Dermis microvascular lymphatic vessel endothelial cell (primary cell): ENCODE results near the gene TXNL1. TPM values are rescaled to one million over a fixed set of nuclear protein-coding genes. Genes with fewer than 3 reads are reported as not detected.
A peak's percentile ranks its signal among the peaks of the same experiment; 100 is the strongest.
"Not testable (repeated sequence)": the region's sequence is repeated elsewhere in the genome, so short reads cannot be mapped to it uniquely, and the experiment has no call there.

ENCODE experiments used
- DNase-seq, 2 donors: peaks; one replicate each; pipeline versions ENCODE4 v3.0.0 to v3.0.0-alpha.2; 2010; ENCODE audit warnings: low read depth in 2 of 2
- total RNA-seq: library from RNA; depleted of rRNA; stranded (reverse); fragments of >200 nt; gene quantifications from 2 replicates; pipeline ENCODE4 v1.2.1, GENCODE V29; 2014

Gene TXNL1
- total RNA-seq, 1 donor from 2014 or later = 14.6 TPM

DNA sequence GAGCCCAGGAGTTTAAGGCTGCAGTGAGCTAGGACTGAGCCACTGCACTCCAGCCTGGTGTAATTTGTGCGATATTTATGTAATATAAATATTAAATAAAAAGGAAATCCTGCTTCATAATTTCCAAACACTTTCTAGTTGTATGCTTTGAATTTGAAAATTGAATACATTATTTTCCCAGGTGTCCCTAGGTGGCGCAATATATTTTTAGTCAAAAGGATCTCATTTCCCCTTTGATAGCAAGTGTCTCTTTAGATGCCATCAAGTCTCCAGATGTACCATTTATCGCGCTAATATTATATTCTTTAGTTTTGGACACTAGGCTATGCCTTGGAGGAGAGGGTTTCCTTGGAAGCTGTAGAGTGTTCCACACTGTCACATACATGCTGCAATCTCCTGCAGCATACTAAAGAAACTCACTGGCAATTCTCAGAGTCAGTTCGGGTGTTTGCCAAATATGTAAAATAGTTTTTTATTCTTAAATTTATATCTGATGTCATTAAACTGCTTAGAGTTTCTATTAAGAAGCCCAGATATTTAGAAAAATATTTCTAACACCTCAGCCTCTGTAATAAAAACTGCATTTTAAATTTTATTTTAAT, 7.1 kb upstream of the TXNL1 start:
- DNase-seq = peak in 1 of 2 donors; percentile 28

GRCh38 chr18:56643381-56643780, 5.0 kb upstream of the TXNL1 start:
- DNase-seq = no peak

GRCh38 chr18:56641714-56642337, 3.4 kb upstream of the TXNL1 start:
- peak; percentile 76 to 86 for DNase-seq

DNA sequence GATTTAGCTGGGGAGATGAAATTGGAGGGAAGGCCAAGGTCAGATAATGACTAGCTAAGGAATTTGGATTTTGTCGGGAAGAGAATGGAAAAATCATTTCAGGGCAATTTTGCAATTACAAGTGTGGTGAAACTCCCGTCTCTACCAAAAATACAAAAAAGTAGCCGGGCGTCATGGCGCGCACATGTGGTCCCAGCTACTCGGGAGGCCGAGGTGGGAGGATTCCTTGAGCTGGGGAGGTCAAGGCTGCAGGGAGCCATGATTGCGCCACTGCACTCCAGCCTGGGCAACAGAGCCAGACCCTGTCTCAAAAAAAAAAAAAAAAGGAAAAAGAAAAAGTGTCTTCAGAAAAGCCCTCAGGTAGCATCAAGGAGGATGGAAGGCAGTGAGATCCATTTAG, 1.2 kb upstream of the TXNL1 start:
- DNase-seq = no peak

DNA sequence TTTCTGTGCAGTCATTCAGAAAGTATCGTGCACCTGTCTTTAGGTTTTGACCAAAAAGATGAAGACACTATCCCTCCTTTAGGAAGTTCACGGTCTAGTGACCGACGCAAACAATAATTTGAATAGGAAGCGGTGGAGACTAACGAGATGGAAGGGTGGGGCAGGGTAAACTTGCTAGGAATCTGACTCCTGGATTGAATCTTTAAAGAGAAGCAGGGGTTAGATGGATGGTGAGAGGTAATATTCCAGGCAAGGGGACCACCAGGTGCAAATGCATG, 651 bp upstream of the TXNL1 start:
- DNase-seq = no peak

DNA sequence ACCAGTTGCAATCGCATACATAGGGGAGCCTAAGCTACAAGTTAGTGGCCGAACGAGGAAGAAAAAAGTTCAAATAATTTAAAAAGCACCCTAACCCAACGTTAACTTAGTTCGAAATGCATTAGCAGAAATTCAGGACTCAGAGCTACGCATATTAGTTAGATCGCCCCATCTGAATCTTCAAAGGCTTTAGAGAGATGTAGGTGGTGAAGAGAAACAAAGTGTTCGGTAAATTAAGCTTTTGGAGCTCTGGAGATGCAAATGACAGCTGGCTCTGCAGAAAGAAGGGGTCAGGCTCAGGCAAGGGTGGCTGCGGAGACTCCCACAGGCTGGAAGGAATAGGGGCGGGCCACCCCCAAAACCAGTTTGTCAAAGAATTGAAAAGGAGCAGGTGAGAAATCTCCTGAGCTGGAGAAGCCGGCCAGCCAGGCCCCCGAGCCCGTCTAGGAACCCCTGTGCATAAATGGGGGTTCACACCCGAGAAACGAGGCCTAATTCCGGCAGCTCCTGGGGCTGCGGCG, 621 bp downstream of the TXNL1 start:
- peak in 1 of 2 donors; percentile 6 for DNase-seq

DNA sequence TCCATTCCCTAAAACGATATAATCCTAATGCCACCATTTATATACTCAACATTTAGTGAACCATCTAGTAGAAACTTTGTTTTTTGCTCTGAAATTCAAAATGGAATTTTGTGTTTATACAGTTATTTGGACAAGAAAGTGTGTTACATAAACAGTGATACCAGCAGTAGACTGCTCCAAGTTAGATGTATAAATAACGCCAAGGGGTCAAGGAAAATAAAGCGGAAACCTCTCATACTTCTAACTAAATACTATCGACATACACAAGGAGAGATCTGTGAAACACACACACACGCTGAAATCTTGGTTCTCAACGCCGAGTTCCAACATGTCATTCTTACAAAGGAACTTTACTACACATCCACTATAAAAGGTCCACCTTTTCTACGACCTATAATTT, 1.2 kb downstream of the TXNL1 start:
- peak in 1 of 2 donors; percentile 19 for DNase-seq

DNA sequence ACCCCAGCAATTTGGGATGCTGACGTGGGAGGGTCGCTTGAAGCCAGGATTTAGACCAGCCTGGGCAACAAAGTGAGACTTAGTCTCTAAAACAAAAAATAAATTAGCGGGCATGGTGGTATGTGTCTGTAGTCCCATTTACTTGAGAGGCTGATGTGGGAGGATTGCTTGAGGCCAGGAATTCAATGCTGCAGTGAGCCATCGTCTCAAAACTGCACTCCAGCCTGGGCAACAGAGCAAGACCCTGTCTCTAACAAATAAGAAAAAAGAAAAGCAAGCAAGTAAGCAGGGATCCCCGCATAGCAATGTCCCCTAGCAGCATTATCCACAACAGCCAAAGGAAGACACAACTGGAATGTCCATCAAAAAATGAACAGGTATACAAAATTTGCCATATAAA, 3.4 kb downstream of the TXNL1 start:
- no peak for DNase-seq

GRCh38 chr18:56632070-56633022, 6.0 kb downstream of the TXNL1 start:
- DNase-seq = no peak

DNA sequence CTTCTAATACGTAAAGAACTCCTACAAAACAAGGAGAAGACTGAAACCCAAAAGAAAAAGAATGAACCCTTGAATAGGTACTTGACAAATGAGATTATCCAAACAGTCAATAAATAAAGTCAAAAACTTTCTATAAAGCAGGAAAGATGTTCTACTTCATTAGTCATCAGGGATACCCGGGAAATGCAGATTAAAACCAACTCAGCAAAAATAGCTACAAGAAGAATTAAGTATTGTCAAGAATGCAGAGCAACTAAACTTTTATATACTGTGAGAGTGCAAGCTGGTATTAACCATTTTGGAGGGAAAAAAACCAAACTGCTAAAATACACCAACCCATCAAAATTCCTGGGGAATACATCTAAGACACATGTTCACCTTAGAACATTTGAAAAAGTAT, 10.4 kb downstream of the TXNL1 start:
- DNase-seq = no peak

DNA sequence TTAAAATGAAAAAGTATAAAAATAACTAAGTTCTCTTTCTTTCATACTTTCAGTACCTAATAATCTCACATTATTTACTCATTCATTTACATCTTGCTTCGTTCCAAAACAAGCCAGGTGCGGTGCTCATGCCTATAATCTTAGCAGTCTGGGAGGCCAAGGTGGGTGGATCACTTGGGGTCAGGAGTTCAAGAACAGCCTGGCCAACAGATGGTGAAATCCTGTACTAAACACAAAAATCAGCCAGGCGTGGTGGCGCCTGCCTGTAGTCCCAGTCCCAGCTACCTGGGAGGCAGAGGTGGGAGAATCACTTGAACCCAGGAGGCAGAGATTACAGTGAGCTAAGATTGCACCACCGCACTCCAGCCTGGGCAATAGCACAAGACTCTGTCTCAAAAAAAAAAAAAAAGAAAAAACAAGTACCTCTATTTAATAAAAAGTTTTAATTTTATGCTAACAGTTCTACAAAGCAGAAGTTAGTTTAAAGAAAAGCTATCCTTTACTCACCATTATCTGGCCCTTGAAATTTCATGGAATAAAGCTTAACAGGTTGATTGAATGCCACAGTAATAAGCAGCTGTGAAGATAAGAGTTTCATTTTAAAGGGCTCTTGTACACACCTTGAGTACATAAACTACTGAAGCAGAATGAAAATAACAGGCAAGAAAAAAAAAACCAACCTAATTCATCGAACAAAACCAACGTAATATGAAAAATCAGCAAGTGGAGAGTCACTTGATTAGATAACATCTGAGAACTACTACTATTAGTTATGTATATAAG, 22.5 kb downstream of the TXNL1 start:
- no peak for DNase-seq

DNA sequence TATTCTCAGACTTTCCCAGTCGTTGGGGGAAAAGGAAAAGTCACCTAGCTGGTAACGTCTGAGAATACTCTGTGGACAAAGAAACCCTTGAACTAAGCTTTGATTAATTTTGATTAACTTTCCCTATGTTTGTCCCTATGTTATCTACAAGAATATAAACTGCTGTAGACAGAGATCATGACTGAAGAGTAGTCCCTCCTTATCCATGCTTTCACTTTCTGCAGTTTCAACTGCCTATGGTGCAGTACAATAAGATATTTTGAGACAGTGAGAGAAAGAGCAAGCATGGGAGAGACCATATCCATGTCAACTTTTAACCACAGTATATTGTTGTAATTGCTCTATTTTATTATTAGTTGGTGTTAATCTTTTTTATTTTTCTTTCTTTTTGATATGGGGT, 31.8 kb downstream of the TXNL1 start:
- no peak for DNase-seq

GRCh38 chr18:56598422-56598821, 40.0 kb downstream of the TXNL1 start:
- no peak for DNase-seq

- no peak for DNase-seq
These were observed 44.5 kb downstream of the TXNL1 start for GRCh38 chr18:56593906-56594305.

- DNase-seq = no peak
These were observed 58.4 kb downstream of the TXNL1 start for GRCh38 chr18:56580026-56580425.

- DNase-seq = no peak
These were observed 58.9 kb downstream of the TXNL1 start for GRCh38 chr18:56579451-56579850.

- peak in 1 of 2 donors; percentile 47 for DNase-seq
These were observed 61.4 kb downstream of the TXNL1 start for GRCh38 chr18:56576826-56577573.

- DNase-seq = peak; percentile 67 to 73
These were observed 62.4 kb downstream of the TXNL1 start for GRCh38 chr18:56575819-56576663.

DNA sequence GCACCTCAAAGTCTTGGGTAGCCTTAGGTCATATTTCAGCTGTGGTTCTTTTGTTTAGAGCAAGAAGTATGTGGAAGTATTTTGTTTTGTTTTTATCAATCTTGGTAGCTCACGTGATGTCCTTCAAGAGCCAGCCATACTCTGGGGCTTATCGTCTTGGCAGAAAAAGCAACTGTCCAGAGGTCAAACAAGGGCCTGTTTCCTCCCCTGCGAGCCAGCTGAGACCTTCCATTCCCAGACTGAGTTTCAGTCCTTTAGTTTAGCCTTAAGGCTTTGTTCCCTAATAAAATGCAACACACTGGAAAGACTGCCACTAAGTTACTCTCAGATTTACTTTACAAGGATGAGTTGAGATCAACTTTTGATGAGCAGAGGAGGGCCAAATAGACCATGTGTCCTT, 63.5 kb downstream of the TXNL1 start:
- peak in 1 of 2 donors; percentile 84 for DNase-seq

GRCh38 chr18:56572267-56572666, 66.1 kb downstream of the TXNL1 start:
- DNase-seq = not testable (repeated sequence)
